ENCODE data around the gene APOD. TPM values are rescaled to one million over a fixed set of nuclear protein-coding genes. Genes with fewer than 3 reads are reported as not detected.

The APOD gene
- total and polyA plus RNA-seq, 9 of the 15 experiments (the other 6 are each of a cell fraction or from before 2014, with no cell fraction given), result 0.18 to 0.50 (median 0.35) TPM; not detected in 1

DNA sequence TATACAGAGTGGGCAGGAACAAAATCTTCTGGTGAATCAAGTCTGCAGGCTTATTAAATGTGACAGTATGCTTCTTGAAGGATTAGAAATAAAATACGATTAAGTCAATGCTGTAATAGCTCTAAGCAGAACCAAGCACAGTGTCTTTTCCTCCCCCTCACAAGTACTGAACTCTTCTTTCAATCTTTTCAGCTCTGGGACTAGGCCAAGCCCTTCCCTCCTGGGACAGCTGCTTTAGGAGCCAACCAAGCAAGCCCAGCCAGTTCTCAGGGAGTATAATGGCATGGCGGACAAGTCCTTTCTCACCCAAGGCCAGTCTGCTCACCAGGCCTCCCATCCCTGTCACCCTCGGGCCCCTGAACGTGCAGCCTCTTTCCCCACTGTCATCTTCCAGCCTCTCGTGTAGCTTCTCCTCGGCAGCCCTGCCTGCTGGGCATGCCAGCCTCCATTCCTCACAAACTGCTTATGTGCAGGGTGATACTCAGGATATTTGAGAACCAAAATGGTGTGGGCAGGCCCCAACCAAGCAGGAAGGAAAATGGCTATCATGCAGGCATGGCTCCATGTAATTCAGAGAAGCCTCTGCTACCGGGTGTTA lies 32.3 kb downstream of the APOD start:
- CTCF ChIA-PET (ENCODE audit: low intra/inter-chr PET ratio), result no interaction called here
- in situ Hi-C loops (cut with MboI) (no loop called here), intact Hi-C loops (cut with micrococcal nuclease) (no loop called here)
- no peaks in the 10 kb centered on the region for H3K36me3 ChIP-seq (ENCODE audit: control insufficient read depth, insufficient read depth, low read length)
- H3K9me3 ChIP-seq (replicated peaks; ENCODE audit: control insufficient read depth, insufficient read depth, low read depth, low read length), result no peaks in the 10 kb centered on the region
- POLR2A ChIA-PET, result interaction anchor here (1.0 to 1.2 kb wide), 2 partner anchors 10 kb away, joined by 3 to 4 read pairs; no protein-coding TSS in a partner anchor
- ATAC-seq (no peak), DNase-seq (ENCODE audit: extremely low read depth in 1 of 4, low spot score in 3 of 4) (no peak), FAIRE-seq (no peak)
- peaks cover 4 to 17% of the 10 kb centered on the region in 2 experiments; a peak in 2 of 5 replicates for H3K27me3 ChIP-seq (ENCODE audit: control insufficient read depth in 2 of 2, insufficient read depth in 2 of 2, low read length in 2 of 2)
- no peaks in the 10 kb centered on the region for H4K20me1 ChIP-seq (replicated peaks; ENCODE audit: control insufficient read depth, insufficient read depth, low read length)
- WGBS (ENCODE audit: insufficient coverage, low coverage, missing lambda C conversion rate), result 17% methylated on average over 7 of the region's 7 CpGs
- no peaks in the 10 kb centered on the region for H3K9me1 ChIP-seq (ENCODE audit: control insufficient read depth, insufficient read depth, low read length)
- peaks cover 0 to 5% of the 10 kb centered on the region in 2 experiments; a peak in 2 of 5 replicates for H3K4me1 ChIP-seq (replicated peaks in 1 of 2; ENCODE audit: control insufficient read depth in 2 of 2, insufficient read depth in 2 of 2, low read length in 2 of 2)
- TF ChIP-seq RBM39 (optimal IDR thresholded peaks at IDR 0.05; ENCODE audit: low read depth, low read length), result no peak
- no peak for TF ChIP-seq CBX5 (IDR thresholded peaks at IDR 0.05; ENCODE audit: borderline replicate concordance, low read depth)
- no peak for TF ChIP-seq TBL1XR1 (IDR thresholded peaks at IDR 0.05; ENCODE audit: low read length in 2 of 2)
- no peak for TF ChIP-seq PKNOX1 (IDR thresholded peaks at IDR 0.05)
- TF ChIP-seq ZNF316 (IDR thresholded peaks at IDR 0.05), result no peak
- H3K79me2 ChIP-seq (ENCODE audit: control insufficient read depth, insufficient read depth, low read length), result no peaks in the 10 kb centered on the region
- H2AFZ ChIP-seq (ENCODE audit: low read depth, low read length), result no peak overlapping the region; the same call in 1 of the 2 replicates
- H3K4me2 ChIP-seq (ENCODE audit: insufficient read depth, low read length), result no peak overlapping the region
- no TSS peak for BruUV-seq (replicated peaks)
- H3K4me3 ChIP-seq, result no peak overlapping the region
- no peak overlapping the region for H3K27ac ChIP-seq (ENCODE audit: extremely low read depth, low read depth, low read length)
- no peak overlapping the region for H3K9ac ChIP-seq (ENCODE audit: insufficient read depth in 1 of 2, low read depth in 2 of 2, low read length in 2 of 2)
